HG03097 (cell line): ENCODE results near the gene TAS2R4.
"Not testable (repeated sequence)": the region's sequence is repeated elsewhere in the genome, so short reads cannot be mapped to it uniquely, and the experiment has no call there.

Experiments used
- ATAC-seq: cut with Tn5 transposase; IDR thresholded peaks from one replicate; pipeline ENCODE4 v1.9.1; 2021; ENCODE audit not compliant: unreplicated experiment, low FRiP score

Gene TAS2R4

GRCh38 chr7:141776374-141776773 lies at the start of gene TAS2R4:
TSS of gene TAS2R4 (plus strand) at chr7:141776674. CDS start at chr7:141778489, 1,815 bp downstream.
- no peak for ATAC-seq

GRCh38 chr7:141729020-141729419 lies 47.5 kb upstream of the TAS2R4 start:
- no peak for ATAC-seq

- ATAC-seq = no peak
Measured at GRCh38 chr7:141731476-141732149, 44.9 kb upstream of the TAS2R4 start.

DNA sequence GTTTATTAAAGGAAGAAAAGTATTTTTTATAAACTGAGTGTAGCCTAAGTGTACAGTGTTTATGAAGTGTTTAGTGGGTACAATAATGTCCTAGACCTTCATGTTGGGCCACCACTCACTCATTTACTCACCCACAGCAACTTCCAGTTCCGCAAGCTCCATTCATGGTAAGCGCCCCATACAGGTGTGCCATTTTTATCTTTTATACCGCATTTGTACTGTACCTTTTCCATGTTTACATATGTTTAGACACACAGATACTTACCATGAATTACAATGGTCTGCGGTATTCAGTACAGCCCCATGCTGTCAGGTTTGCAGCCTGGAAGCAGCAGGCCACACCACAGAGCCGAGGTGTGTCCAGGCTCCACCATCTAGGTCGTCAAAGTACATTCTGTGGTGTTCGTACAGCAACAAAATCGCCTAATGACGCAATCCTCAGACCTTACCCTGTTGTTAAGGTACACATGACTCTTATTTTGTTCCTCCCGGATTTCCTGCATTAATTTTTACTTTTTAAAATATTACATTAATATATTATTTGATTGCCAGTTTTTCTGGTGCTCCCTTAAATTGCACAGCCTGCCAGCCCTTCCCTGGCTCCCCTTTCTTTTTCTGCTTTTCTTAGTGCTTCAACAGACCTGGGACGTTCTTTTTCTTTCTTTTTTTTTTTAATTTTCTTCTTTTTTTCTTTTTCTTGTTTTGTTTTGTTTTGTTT lies 39.2 kb upstream of the TAS2R4 start:
- ATAC-seq = no peak

- peak; percentile 93 for ATAC-seq
Measured at GRCh38 chr7:141737836-141738591, 38.5 kb upstream of the TAS2R4 start, which contains the start of gene SSBP1. TSS of gene SSBP1 (plus strand) at chr7:141738358. CDS start at chr7:141739167, 809 bp downstream.

DNA sequence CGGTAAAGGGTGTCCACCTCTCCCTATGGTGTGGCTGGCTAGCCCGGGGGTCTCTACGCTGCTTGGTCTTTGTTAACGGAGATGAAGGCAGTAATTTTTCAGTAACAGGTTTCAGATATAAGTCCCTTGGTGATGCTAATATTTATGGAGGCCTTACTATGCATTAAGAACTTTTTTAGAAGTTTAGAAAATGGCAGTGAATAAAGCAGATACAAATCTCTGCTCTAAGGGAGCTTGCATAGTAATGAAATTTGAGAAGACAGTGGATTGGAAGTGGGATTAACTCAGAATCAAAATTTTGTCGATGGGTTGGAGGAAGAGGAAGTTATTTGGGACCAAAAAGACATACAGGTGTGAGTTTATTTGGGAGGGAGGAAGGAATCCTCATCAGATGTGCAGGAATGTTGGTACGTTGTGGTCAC lies 37.9 kb upstream of the TAS2R4 start:
- no peak for ATAC-seq

- no peak for ATAC-seq
Measured at GRCh38 chr7:141739250-141739649, 37.2 kb upstream of the TAS2R4 start.

DNA sequence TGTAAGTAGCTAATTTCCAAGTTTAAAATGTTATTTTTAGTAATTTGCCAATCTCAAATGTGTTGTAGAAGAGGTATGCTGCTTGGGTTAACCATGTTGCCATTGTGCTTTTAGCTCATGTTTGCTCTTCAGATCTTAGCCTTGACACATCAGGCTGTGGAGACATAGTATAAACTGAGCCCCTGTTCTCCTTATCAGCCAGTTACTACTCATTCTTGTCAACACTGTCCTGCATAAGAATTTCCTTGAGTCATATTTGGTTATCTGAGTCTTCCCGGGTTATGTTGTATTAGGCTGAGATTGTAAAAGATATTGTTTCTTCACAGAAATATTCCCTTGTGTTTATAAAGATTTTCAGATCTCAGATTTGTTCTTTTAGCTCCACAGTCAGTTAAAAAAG lies 34.2 kb upstream of the TAS2R4 start:
- ATAC-seq = no peak

GRCh38 chr7:141744131-141744530 lies 32.3 kb upstream of the TAS2R4 start:
- no peak for ATAC-seq

- ATAC-seq = no peak
Measured at GRCh38 chr7:141748396-141748795, 28.1 kb upstream of the TAS2R4 start.

DNA sequence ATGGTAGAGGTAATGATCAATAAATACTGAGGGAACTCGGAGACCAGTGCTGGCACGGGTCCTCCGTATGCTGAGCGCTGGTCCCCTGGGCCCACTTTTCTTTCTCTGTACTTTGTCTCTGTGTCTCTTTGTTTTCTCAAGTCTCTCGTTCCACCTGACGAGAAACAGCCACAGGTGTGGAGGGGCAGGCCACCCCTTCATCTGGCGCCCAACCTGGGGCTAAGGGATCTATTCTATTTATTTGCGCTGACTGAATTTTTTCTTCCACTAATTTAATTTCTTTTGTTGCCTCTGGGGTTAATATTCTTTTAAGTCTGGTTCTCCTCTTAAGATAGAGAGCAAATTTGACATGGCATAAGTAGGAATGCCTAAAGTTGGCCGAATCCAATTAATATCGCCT lies 24.6 kb upstream of the TAS2R4 start:
- not testable (repeated sequence) for ATAC-seq

GRCh38 chr7:141752634-141753033 lies 23.8 kb upstream of the TAS2R4 start:
- ATAC-seq = no peak

DNA sequence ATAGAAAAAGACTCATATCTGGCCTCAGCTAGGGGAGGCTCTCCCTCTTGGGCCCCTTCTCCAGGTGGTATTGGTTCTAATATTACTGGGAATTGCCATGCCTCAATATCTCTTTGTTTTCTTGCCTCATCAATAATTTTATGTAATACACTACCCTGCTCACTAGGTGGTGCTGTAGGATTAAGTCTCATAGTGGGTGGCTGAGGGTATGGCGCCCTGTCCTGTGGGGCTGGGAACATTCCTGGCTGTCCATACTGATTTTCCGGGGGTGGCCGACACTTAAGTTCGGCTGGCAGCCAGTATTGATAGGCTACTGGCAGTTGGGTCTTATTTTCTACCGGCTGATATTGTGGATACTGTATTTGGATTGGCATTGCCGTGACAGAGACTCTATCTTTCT lies 21.5 kb upstream of the TAS2R4 start:
- ATAC-seq = no peak

DNA sequence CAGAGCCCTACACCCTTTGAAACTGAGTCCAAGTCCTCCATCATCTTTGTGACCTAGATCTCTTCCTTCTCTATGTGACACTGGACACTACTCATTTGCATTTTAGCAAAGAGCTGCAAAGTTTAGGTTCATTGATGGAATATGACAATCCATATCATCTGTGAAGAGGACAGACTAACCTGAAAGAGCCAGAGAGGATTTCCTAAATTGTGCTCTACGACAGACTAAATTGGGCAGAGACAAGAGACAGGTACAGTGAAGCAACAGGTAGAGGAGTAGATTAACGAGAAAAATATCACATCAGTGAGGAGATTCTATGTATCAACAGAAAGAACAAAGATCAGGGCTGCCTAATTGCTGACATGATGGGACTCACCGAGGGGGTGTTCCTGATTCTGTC lies 12.7 kb upstream of the TAS2R4 start, which contains the start of gene TAS2R3:
TAS2R3 (plus strand) TSS at position 301 of the 400 bp plus-strand sequence; CDS start at position 363, 62 bp downstream.
- no peak for ATAC-seq

DNA sequence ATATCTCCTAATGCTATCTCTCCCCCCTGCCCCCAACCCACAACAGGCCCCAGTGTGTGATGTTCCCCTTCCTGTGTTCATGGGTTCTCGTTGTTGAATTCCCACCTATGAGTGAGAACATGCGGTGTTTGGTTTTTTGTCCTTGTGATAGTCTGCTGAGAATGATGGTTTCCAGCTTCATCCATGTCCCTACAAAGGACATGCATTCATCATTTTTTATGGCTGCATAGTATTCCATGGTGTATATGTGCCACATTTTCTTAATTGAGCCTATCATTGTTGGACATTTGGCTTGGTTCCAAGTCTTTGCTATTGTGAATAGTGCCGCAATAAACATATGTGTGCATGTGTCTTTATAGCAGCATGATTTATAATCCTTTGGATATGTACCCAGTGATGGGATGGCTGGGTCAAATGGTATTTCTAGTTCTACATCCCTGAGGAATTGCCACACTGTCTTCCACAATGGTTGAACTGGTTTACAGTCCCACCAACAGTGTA lies 6.3 kb upstream of the TAS2R4 start:
- not testable (repeated sequence) for ATAC-seq

GRCh38 chr7:141785706-141786552 lies 9.5 kb downstream of the TAS2R4 start:
- ATAC-seq = peak; percentile 59

DNA sequence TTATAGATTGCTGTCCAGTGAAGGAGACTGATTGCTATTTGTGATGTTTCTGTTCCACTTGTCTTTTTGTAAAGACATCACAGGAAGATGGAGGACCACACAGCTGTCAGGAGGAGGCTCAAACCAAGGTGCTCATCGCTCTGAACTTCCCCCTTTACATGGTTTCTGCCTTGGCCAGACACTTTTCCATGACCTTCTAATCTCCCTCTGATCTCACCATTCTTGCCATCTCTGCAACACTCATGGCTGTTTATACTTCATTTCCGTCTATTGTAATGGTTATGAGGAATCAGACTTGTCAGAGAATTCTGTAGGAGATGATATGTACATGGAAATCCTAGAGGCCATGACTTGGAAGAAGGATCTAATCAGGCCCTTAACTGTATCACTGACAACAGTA lies 11.8 kb downstream of the TAS2R4 start:
- no peak for ATAC-seq

- ATAC-seq = no peak
Measured at GRCh38 chr7:141789917-141790316, 13.4 kb downstream of the TAS2R4 start, which contains the start of gene TAS2R5. TSS of gene TAS2R5 (plus strand) at chr7:141790217. CDS start at chr7:141790362, 145 bp downstream.

DNA sequence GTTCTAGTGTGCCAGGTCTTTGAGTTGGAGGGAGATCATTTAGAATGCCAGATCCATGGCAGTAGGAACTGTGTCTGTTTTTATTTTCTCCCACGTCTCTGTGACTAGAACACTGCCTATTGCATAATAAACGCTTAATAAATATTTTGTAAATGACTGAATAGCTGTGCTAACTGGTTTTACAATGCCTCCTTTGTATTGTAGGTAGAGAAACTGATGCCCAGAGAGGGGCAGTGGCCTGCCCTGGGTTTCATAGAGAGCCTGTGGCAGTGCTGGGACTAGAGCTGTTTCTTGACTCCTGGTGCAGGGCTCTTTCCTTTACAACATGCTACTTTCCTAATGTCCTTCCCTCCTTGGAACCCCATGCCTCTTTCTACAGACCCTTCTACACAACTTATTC lies 16.1 kb downstream of the TAS2R4 start:
- ATAC-seq = no peak

DNA sequence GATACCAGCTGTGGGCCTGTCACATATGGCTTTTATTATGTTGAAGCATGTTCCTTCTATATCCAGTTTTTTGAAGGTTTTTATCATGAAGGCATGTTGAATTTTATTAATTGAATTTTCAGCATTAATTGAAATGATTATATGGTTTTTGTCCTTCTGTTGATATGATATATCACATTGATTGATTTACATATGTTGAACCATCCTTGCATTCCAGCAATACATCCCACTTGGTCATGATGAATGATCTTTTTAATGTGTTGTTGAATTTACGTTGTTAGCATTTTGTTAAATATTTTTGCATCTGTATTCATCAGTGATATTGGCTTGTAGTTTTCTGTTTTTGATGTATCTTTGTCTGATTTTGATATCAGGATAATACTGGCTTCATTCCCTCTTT lies 43.6 kb downstream of the TAS2R4 start:
- ATAC-seq = no peak
